ENCODE results near the gene WEE2.

DNA sequence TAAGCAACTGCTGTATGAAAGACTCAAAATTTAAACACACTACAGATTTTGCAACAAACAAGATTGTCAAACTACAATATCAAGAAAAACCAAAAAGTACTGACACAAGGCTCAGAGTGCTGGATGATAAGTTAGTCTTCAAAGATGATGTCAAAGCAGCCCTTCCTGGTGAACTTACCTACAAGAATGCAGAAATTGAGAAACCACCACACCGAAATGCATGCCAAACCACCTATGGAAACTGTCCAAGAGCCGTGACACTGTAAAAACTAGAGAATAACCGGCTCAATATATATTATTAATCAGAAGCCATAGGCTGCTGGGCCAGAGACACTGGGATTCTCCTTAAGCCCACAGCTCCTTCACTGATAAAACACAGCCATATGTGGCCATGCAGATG, 31.5 kb upstream of the WEE2 start:
- TF ChIP-seq EP300 (IDR thresholded peaks at IDR 0.05) (no peak), POLR2A (IDR thresholded peaks at IDR 0.05) (no peak)

All from sigmoid colon (tissue), 4 donors.